Measurements from ENCODE around the gene TCERG1L.

The TCERG1L gene

GRCh38 chr10:131216681-131217230, 94.8 kb downstream of the TCERG1L start:
- no peaks in the 10 kb centered on the region for H3K79me2 ChIP-seq (ENCODE audit: insufficient read depth, low read length)
- no peak overlapping the region for H3K27ac ChIP-seq (ENCODE audit: low read depth, low read length)
- H3K4me2 ChIP-seq (ENCODE audit: low read depth, low read length, poor library complexity, severe bottlenecking): no peak overlapping the region

GRCh38 chr10:131215776-131216175, 95.7 kb downstream of the TCERG1L start:
- Histone ChIP-seq H3K36me3 (ENCODE audit: low read length) (no peaks in the 10 kb centered on the region), H2AFZ (ENCODE audit: low read depth, low read length, severe bottlenecking) (no peak overlapping the region), H3K4me2 (ENCODE audit: low read depth, low read length, poor library complexity, severe bottlenecking) (no peak overlapping the region), H3K79me2 (ENCODE audit: insufficient read depth, low read length) (no peaks in the 10 kb centered on the region), H3K9me2 (replicated peaks; ENCODE audit: insufficient read depth, low read length) (no peaks in the 10 kb centered on the region), H3K4me3 (ENCODE audit: insufficient read depth, low read length, poor library complexity, severe bottlenecking) (no peak overlapping the region), H3F3A (ENCODE audit: insufficient read depth) (no peaks in the 10 kb centered on the region), H3K9me3 (ENCODE audit: insufficient read depth, low read length) (no peaks in the 10 kb centered on the region), H3K27ac (ENCODE audit: low read depth, low read length) (no peak overlapping the region), H3K27me3 (ENCODE audit: low read length) (no peaks in the 10 kb centered on the region), H4K20me1 (ENCODE audit: low read depth, low read length) (no peaks in the 10 kb centered on the region), H3K9ac (ENCODE audit: low read length) (no peak overlapping the region)
- TF ChIP-seq CTCF (IDR thresholded peaks at IDR 0.05; ENCODE audit: insufficient read depth, low read length, poor library complexity, severe bottlenecking) (no peak), EZH2phosphoT487 (conservative IDR thresholded peaks at IDR 0.05; ENCODE audit: low read length) (no peak)

More at GRCh38 chr10:131216681-131217230, 94.8 kb downstream of the TCERG1L start:
- no peak overlapping the region for H3K9ac ChIP-seq (ENCODE audit: low read length)
- no peak overlapping the region for H2AFZ ChIP-seq (ENCODE audit: low read depth, low read length, severe bottlenecking)
- no peaks in the 10 kb centered on the region for H3K27me3 ChIP-seq (ENCODE audit: low read length)
- no peaks in the 10 kb centered on the region for H3F3A ChIP-seq (ENCODE audit: insufficient read depth)
- no peak overlapping the region for H3K4me3 ChIP-seq (ENCODE audit: insufficient read depth, low read length, poor library complexity, severe bottlenecking)
- H3K9me2 ChIP-seq (replicated peaks; ENCODE audit: insufficient read depth, low read length): no peaks in the 10 kb centered on the region
- TF ChIP-seq EZH2phosphoT487 (conservative IDR thresholded peaks at IDR 0.05; ENCODE audit: low read length) (no peak), CTCF (IDR thresholded peaks at IDR 0.05; ENCODE audit: insufficient read depth, low read length, poor library complexity, severe bottlenecking) (no peak)
- no peaks in the 10 kb centered on the region for H3K9me3 ChIP-seq (ENCODE audit: insufficient read depth, low read length)
- H3K36me3 ChIP-seq (ENCODE audit: low read length): no peaks in the 10 kb centered on the region
- H4K20me1 ChIP-seq (ENCODE audit: low read depth, low read length): no peaks in the 10 kb centered on the region

GRCh38 chr10:131214521-131215244, 96.8 kb downstream of the TCERG1L start:
- Histone ChIP-seq H3K36me3 (ENCODE audit: low read length) (no peaks in the 10 kb centered on the region), H3K4me2 (ENCODE audit: low read depth, low read length, poor library complexity, severe bottlenecking) (no peak overlapping the region), H3K4me3 (ENCODE audit: insufficient read depth, low read length, poor library complexity, severe bottlenecking) (no peak overlapping the region), H3K27ac (ENCODE audit: low read depth, low read length) (no peak overlapping the region), H3K9me2 (replicated peaks; ENCODE audit: insufficient read depth, low read length) (no peaks in the 10 kb centered on the region), H4K20me1 (ENCODE audit: low read depth, low read length) (no peaks in the 10 kb centered on the region), H3K79me2 (ENCODE audit: insufficient read depth, low read length) (no peaks in the 10 kb centered on the region), H3F3A (ENCODE audit: insufficient read depth) (no peaks in the 10 kb centered on the region), H3K9me3 (ENCODE audit: insufficient read depth, low read length) (no peaks in the 10 kb centered on the region), H2AFZ (ENCODE audit: low read depth, low read length, severe bottlenecking) (no peak overlapping the region), H3K27me3 (ENCODE audit: low read length) (no peaks in the 10 kb centered on the region), H3K9ac (ENCODE audit: low read length) (no peak overlapping the region)
- TF ChIP-seq CTCF (IDR thresholded peaks at IDR 0.05; ENCODE audit: insufficient read depth, low read length, poor library complexity, severe bottlenecking) (no peak), EZH2phosphoT487 (conservative IDR thresholded peaks at IDR 0.05; ENCODE audit: low read length) (no peak)

Measured in SU-DHL-6 (cell line).